AG09309 (cell line): ENCODE data around the gene CHRNA1.

Source experiments
- DNase-seq: peaks from one replicate; pipeline ENCODE4 v3.0.0-alpha.2; 2010; ENCODE audit warnings: low read depth
- H3K4me3 ChIP-seq: 2 replicates; pipeline ENCODE4 v1.5.1; 2011; ENCODE audit warnings: mild to moderate bottlenecking, low read depth, low read length, moderate library complexity; ENCODE audit not compliant: control insufficient read depth
- TF ChIP-seq, protein P1 (sequence below): IDR thresholded peaks from 2 replicates; pipeline ENCODE4 v1.5.1; 2011; ENCODE audit warnings: mild to moderate bottlenecking, low read depth, low read length, inconsistent platforms; ENCODE audit not compliant: insufficient read depth, control insufficient read depth; ENCODE audit errors: missing control alignments

CHRNA1 gene

DNA sequence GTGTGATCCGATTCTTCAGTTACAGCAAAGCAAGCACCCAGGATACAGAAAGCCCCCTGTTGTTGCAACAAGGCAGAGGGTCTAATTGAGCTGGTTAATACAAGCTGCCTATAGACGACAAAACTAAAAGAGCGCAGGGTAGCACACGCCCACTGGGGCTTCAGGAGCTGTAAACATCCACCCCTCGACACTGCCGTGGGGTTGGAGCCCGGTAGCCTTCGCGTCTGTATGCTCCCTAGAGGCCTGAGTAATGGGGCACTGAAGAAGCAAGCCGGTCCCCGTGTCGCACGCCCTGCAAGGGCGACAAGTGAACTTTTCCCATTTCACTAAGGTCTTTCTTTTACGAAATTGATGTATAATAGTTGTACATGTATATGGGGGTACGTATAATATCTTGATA lies 24.7 kb upstream of the CHRNA1 start:
- TF ChIP-seq, protein P1, sequence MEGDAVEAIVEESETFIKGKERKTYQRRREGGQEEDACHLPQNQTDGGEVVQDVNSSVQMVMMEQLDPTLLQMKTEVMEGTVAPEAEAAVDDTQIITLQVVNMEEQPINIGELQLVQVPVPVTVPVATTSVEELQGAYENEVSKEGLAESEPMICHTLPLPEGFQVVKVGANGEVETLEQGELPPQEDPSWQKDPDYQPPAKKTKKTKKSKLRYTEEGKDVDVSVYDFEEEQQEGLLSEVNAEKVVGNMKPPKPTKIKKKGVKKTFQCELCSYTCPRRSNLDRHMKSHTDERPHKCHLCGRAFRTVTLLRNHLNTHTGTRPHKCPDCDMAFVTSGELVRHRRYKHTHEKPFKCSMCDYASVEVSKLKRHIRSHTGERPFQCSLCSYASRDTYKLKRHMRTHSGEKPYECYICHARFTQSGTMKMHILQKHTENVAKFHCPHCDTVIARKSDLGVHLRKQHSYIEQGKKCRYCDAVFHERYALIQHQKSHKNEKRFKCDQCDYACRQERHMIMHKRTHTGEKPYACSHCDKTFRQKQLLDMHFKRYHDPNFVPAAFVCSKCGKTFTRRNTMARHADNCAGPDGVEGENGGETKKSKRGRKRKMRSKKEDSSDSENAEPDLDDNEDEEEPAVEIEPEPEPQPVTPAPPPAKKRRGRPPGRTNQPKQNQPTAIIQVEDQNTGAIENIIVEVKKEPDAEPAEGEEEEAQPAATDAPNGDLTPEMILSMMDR: no peak
- DNase-seq: no peak
- H3K4me3 ChIP-seq: no peak overlapping the region

DNA sequence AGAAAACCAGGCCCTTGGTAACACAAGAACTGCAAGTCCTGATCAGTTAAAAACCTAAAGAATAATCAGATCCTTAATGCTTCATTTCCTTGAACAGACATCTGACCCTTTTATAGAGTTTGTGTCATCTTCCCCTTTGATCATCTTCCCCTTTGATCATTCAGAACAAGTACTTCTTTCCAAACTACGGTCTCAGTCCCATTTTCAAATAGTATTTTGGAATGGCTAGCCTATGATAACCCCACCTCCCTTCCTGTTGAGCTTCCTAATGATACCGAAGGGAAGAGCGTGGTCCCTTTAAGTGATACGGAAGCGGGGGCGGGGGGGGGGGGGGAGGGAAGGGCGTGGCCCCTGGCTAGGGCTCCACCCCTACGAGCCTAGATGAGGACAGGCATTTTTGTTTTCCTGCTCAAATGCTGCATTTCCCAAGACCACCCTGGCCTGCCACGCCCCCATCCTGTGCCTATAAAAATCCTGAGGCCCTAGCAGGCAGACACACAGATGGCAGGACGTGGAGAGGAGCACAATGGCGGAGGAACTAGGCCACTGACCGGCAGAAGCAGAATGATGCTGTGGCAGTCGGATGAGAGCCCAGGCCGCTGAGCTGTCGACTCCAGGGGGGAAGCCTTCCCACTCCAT lies 24.1 kb upstream of the CHRNA1 start:
- DNase-seq: no peak
- TF ChIP-seq, protein P1: no peak
- H3K4me3 ChIP-seq: no peak overlapping the region

DNA sequence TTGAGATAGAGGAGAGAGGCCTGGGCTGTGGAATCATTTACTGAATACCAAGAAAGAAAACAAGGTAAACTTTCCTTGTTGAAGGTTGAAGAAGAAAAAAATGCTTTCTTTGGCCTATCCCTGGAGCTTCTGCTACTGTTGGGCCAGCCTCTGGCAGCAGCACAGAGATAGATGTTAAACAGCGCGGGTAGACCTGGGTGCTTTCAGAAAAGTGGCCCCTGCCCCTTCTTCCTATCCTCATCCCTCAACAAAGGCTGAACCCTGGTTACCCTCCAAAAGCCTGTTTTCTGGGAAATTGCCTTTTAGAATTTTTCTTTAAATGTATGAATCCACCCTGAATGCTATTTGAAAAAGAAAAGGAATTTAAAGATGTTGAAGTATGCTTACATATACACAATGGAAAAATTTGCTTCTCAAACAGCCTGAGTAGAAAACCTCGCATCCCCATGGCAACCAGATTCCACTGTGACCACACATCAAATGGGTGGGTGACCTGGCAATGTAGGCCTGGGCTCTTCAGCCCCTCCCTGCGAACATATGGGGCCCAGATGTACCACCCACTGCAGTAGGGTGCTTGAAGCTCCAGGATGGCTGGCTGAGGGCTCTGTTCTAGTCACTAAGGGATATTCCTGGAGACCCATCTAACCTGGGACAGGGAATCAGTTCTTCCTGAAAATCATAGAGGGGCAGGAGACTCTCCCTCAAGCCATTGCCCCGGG lies 23.4 kb upstream of the CHRNA1 start:
- no peak overlapping the region for H3K4me3 ChIP-seq
- TF ChIP-seq, protein P1: no peak
- DNase-seq: peak; percentile 99

DNA sequence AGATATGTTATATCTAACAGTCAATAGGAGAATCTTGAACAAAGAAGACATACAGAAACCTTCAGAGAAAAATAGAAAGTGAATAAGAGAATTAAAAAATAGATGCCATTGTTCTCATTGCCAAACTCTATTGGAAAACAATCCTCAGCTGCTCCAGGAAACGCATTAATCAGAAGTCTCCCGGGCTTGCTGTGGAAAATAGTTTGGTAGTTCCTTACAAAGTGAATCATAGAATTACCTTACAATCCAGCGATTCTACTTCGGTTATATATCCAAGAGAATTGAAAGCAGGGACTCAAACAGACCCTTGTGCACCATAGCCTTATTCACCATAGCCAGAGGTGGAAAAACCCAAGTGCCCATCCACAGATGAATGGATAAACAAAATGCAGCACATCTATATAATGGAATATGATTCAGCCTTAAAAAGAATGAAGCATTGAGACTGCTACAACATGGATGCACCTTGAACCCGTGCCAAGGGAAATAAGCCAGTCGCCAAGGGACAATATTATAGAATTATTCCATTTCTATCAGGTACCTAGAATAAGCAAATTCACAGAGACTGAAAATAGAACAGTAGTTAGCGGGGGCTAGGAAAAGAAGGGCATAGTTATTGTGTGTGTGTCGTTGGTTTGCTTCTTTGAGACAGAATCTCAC lies 21.9 kb upstream of the CHRNA1 start:
- H3K4me3 ChIP-seq: no peak overlapping the region
- no peak for DNase-seq
- TF ChIP-seq, protein P1: no peak

DNA sequence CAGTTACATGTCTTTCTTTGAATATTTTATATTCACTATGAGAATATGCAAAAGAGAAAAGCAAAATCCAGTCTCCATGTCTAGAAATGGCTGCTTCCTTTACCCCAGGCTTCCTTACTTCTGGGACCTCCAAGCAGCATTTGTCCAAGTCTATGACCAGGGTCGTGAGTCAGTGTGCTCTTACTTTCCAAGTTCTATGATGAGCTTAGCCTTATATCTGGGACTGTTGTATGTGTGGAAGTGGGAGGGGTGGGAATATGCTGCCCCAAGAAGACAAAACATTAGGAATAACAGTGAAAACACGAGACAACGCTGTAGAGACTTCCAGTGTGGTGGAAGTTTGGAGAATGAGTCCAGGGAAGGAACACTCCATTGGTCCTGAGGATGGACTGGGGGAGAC lies 21.2 kb upstream of the CHRNA1 start:
- no peak overlapping the region for H3K4me3 ChIP-seq
- DNase-seq: no peak
- TF ChIP-seq, protein P1: no peak

DNA sequence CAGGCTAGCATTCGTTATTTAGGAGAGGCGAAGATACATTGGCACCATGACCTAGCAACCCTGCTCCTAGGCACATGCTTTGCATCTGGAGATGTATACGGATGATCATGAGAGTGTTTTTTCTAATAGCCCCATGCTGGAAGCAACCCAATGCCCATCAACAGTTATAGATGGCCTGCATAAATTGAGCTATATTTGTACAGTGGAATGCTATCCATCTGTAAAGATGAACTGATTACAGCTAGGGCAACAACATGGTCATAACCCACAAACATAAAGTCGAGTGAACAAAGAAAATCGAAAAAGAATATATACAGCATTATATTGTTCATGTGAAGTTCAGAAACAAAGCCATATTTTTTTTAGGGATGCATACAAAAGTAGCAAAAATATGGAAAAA lies 20.6 kb upstream of the CHRNA1 start:
- H3K4me3 ChIP-seq: no peak overlapping the region
- TF ChIP-seq, protein P1: no peak
- DNase-seq: no peak
